Body of pancreas (tissue), 4 donors: ENCODE data around the gene ADGRF3. TPM values are rescaled to one million over a fixed set of nuclear protein-coding genes. Genes with fewer than 3 reads are reported as not detected.

Source experiments
- ATAC-seq: fragments of 150-250 bp; one replicate; pipeline ENCODE4 v1.9.1; 2016
- DNase-seq, 4 donors: peaks; one replicate each; pipeline ENCODE4 v3.0.0-alpha.2; 2019
- H3K27ac ChIP-seq, 4 donors: fragments of 200-600 bp; sonication (generic); 1 replicate in 3 of 4; 2 replicates in 1 of 4; pipeline versions ENCODE4 v1.5.1 to v1.6.1; 2016 to 2019; ENCODE audit warnings: mild to moderate bottlenecking in 1 of 4, mixed read lengths in 1 of 4, moderate library complexity in 1 of 4
- H3K27me3 ChIP-seq, 2 donors: fragments of 200-600 bp; sonication (generic); one replicate each; pipeline ENCODE4 v1.6.0; 2016; ENCODE audit warnings: mild to moderate bottlenecking in 1 of 2
- H3K36me3 ChIP-seq, 2 donors: fragments of 200-600 bp; sonication (generic); replicated peaks in 1 of 2; 2 replicates each; pipeline ENCODE4 v1.5.1; 2016; ENCODE audit warnings: low read depth in 2 of 2; ENCODE audit not compliant: insufficient read depth in 1 of 2
- H3K4me1 ChIP-seq: fragments of 200-600 bp; sonication (generic); one replicate; pipeline ENCODE4 v1.6.0; 2016
- H3K4me3 ChIP-seq, 2 donors: fragments of 200-600 bp; sonication (generic); 1 replicate in 1 of 2; 2 replicates in 1 of 2; pipeline ENCODE4 v1.5.1; 2016 to 2019
- H3K9me3 ChIP-seq, 3 donors: fragments of 200-600 bp; sonication (generic); 1 replicate in 2 of 3; 2 replicates in 1 of 3; pipeline ENCODE4 v1.5.1; 2016
- POLR2A ChIP-seq, 3 donors: fragments of 450-650 bp; IDR thresholded peaks; one replicate each; pipeline ENCODE4 v1.6.1; 2016; ENCODE audit warnings: antibody characterized with exemption in 3 of 3, mild to moderate bottlenecking in 2 of 3
- WGBS, 2 donors: methylation state at CpG; one replicate each; pipeline ENCODE4 v1.1.5; 2017; 5-methylcytosine and 5-hydroxymethylcytosine counted together
- intact Hi-C: fragments of 100-400 bp; cut with DNase I; formaldehyde crosslinking; loops from one replicate; pipeline ENCODE4 v1.15.1; 2023
- total RNA-seq, 2 donors: library from RNA; depleted of rRNA; stranded (reverse); fragments of >200 nt; gene quantifications; one replicate each; pipeline ENCODE4 v1.1.0, GENCODE V29; 2016
- TF ChIP-seq, protein P1 (sequence below), 7 experiments: fragments of 450-650 bp in 4 of 7; fragments of 200-600 bp in 3 of 7; sonication (generic) in 3 of 7; IDR thresholded peaks; one replicate each; pipeline ENCODE4 v1.5.1; 2016 to 2019; ENCODE audit warnings: antibody characterized with exemption in 7 of 7

Gene ADGRF3
- total RNA-seq, 2 donors from 2014 or later = not detected

GRCh38 chr2:26279886-26280285 lies 66.7 kb downstream of the ADGRF3 start:
- intact Hi-C loops = loop anchor here (10.0 kb wide), 1 partner anchor 45 kb away; no protein-coding TSS in a partner anchor
- TF ChIP-seq POLR2A (IDR thresholded peaks at IDR 0.05) = no peak
- TF ChIP-seq, protein P1, sequence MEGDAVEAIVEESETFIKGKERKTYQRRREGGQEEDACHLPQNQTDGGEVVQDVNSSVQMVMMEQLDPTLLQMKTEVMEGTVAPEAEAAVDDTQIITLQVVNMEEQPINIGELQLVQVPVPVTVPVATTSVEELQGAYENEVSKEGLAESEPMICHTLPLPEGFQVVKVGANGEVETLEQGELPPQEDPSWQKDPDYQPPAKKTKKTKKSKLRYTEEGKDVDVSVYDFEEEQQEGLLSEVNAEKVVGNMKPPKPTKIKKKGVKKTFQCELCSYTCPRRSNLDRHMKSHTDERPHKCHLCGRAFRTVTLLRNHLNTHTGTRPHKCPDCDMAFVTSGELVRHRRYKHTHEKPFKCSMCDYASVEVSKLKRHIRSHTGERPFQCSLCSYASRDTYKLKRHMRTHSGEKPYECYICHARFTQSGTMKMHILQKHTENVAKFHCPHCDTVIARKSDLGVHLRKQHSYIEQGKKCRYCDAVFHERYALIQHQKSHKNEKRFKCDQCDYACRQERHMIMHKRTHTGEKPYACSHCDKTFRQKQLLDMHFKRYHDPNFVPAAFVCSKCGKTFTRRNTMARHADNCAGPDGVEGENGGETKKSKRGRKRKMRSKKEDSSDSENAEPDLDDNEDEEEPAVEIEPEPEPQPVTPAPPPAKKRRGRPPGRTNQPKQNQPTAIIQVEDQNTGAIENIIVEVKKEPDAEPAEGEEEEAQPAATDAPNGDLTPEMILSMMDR (IDR thresholded peaks at IDR 0.05) = no peak
- DNase-seq = no peak

DNA sequence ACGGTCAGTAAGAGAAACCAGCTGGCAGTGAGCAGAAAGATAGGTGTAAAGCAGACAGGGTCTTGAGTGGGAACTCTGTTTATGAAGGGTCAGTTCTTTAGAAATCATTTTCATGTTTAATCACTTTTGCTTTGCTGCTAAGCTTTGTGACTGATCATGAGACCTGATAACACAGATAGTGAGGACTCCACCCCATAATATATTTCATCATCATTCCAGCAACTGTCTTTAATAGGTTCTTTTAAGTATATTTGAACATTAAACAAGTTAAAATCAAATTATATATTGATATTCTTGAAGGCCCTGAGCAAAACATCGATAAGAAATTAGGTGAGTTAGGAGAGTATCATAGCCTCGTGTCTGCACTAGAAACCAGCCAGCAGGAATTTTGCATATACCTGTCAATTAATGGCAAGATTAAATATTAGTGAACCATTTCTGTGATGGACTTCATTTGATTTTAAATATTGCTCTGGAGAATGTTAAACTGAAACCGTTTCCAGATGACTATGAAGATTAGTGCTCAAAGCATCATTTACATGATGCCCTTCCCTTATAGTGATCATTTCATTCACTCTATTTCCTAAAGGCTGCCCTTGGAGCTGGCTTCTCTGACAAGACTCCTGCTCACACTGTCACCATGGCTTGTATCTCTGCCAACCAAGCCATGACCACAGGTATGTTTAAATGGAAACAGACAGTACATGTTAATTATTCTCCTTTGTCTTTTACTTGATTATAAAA lies 69.9 kb downstream of the ADGRF3 start:
- Histone ChIP-seq H3K27me3 (no peaks in the 10 kb centered on the region), H3K4me3 (no peak overlapping the region), H3K27ac (peak overlapping the region in 2 of 4 donors; percentile 8 to 37), H3K9me3 (no peaks in the 10 kb centered on the region), H3K36me3 (peaks cover 0 to 9% of the 10 kb centered on the region in 2 donors), H3K4me1 (peaks cover 39% of the 10 kb centered on the region)
- no peak for ATAC-seq
- WGBS, 2 donors = 80 to 94% methylated on average over 4 of the region's 4 CpGs
- intact Hi-C loops = no loop called here
- TF ChIP-seq POLR2A (IDR thresholded peaks at IDR 0.05) = no peak
- TF ChIP-seq, protein P1 (IDR thresholded peaks at IDR 0.05) = no peak
- DNase-seq = no peak

More at GRCh38 chr2:26279886-26280285, 66.7 kb downstream of the ADGRF3 start:
- peaks cover 7 to 24% of the 10 kb centered on the region in 2 donors for H3K36me3 ChIP-seq
- H3K4me3 ChIP-seq = no peak overlapping the region
- no peak overlapping the region for H3K27ac ChIP-seq
- no peaks in the 10 kb centered on the region for H3K9me3 ChIP-seq
- H3K27me3 ChIP-seq = no peaks in the 10 kb centered on the region
- H3K4me1 ChIP-seq = peaks cover 13% of the 10 kb centered on the region
- ATAC-seq = no peak
- WGBS, 2 donors = 89 to 94% methylated on average over 3 of the region's 3 CpGs

- Histone ChIP-seq H3K4me1 (peaks cover 39% of the 10 kb centered on the region), H3K4me3 (no peak overlapping the region), H3K36me3 (peaks cover 0 to 5% of the 10 kb centered on the region in 2 donors), H3K27me3 (no peaks in the 10 kb centered on the region), H3K9me3 (no peaks in the 10 kb centered on the region), H3K27ac (peak overlapping the region; percentile 74 to 92 (median 80))
- ATAC-seq (peak; percentile 96), DNase-seq (peak; percentile 83 to 96 (median 90))
- intact Hi-C loops = no loop called here
- TF ChIP-seq POLR2A (IDR thresholded peaks at IDR 0.05) = peak in 2 of 3 donors; percentile 42 to 50
- TF ChIP-seq, protein P1 (IDR thresholded peaks at IDR 0.05) = peak in 1 of 7 experiments; percentile 33
- 9 to 10% methylated on average over 5 of the region's 5 CpGs for WGBS, 2 donors
Measured at GRCh38 chr2:26274058-26274613, 72.5 kb downstream of the ADGRF3 start.

DNA sequence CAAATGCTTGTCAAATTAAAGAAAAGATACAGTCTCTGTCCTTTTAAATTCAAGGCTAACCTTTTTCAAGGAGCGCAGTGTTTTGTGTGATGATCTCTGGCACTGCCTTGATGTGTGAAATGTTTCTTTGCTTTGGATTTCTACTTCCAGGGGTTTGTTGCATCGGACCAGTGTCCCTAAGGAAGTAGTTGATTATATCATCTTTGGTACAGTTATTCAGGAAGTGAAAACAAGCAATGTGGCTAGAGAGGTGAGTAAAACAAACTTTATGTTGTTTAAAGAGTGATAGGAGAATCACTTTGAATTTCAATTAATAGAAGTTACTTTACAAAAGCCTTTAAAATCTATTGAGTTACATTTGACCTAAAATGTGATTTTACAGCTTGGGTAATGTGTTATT lies 73.1 kb downstream of the ADGRF3 start:
- Histone ChIP-seq H3K4me3 (no peak overlapping the region), H3K36me3 (peaks cover 0 to 5% of the 10 kb centered on the region in 2 donors), H3K9me3 (no peaks in the 10 kb centered on the region), H3K4me1 (peaks cover 39% of the 10 kb centered on the region), H3K27ac (peak overlapping the region; percentile 74 to 92 (median 80)), H3K27me3 (no peaks in the 10 kb centered on the region)
- ATAC-seq = no peak
- TF ChIP-seq, protein P1 (IDR thresholded peaks at IDR 0.05) = no peak
- TF ChIP-seq POLR2A (IDR thresholded peaks at IDR 0.05) = no peak
- DNase-seq = no peak
- intact Hi-C loops = no loop called here
- 24 to 35% methylated on average over 2 of the region's 2 CpGs for WGBS, 2 donors
